ENCODE measurements around the gene STC2.

Gene STC2

DNA sequence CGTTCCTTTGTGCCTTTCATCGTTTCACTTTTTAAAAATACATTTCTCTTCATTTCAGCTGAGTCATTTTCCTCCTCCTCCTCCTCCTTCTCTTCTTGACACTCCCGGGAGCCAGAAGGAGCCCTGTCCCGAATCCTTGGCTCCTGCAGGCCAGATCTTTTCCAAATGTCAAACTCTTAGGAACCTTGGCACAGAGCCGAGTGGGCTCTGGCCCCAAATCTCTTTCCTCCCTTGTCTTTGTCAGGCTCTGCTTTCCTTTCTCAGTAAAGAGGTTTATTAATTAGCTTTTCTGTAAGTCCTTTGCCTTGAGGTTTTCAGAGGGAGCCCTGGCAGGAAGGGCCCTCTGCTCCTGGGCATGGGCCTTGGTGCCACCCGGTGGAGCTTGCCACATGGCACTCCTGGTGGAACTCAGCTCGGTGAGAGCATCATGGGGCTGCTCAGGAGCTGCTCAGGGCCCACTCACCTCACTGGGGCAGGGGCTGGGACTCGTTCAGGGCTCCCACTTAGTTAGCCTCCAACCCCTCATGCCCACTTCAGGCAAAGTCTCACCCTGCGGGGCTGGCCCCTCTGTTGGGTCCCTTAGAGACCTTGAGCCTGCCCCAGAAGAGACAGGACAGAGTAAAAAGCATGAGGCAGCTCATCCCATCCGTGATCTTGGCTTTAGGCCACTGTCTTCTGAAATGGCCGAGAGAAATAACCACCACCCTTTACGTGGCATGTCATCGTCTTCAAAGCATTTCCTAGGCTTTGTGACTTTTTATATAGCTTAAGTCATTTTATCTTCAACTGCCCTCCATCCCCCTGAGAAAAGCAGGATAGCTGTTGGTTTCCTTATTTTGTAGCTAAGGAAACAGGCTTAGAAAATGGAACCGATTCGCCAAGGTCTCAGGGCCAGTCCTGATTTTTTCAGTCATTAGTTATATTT, 17.1 kb downstream of the STC2 start:
- H3K36me3 ChIP-seq (ENCODE audit: control insufficient read depth, insufficient read depth, low read length), result no peaks in the 10 kb centered on the region
- H3K9ac ChIP-seq, result no peak overlapping the region
- no peaks in the 10 kb centered on the region for H3K79me2 ChIP-seq
- H3K4me1 ChIP-seq, result peaks cover 7% of the 10 kb centered on the region
- H2AFZ ChIP-seq, result no peak overlapping the region
- TF ChIP-seq, protein P1, sequence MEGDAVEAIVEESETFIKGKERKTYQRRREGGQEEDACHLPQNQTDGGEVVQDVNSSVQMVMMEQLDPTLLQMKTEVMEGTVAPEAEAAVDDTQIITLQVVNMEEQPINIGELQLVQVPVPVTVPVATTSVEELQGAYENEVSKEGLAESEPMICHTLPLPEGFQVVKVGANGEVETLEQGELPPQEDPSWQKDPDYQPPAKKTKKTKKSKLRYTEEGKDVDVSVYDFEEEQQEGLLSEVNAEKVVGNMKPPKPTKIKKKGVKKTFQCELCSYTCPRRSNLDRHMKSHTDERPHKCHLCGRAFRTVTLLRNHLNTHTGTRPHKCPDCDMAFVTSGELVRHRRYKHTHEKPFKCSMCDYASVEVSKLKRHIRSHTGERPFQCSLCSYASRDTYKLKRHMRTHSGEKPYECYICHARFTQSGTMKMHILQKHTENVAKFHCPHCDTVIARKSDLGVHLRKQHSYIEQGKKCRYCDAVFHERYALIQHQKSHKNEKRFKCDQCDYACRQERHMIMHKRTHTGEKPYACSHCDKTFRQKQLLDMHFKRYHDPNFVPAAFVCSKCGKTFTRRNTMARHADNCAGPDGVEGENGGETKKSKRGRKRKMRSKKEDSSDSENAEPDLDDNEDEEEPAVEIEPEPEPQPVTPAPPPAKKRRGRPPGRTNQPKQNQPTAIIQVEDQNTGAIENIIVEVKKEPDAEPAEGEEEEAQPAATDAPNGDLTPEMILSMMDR (IDR thresholded peaks at IDR 0.05), result no peak
- H3K4me3 ChIP-seq (ENCODE audit: low read depth, low read length), result no peak overlapping the region
- H3K9me3 ChIP-seq (ENCODE audit: control insufficient read depth, low read length), result no peaks in the 10 kb centered on the region
- no peaks in the 10 kb centered on the region for H3K27me3 ChIP-seq (ENCODE audit: control insufficient read depth, insufficient read depth, low read length)
- no peak overlapping the region for H3K27ac ChIP-seq
- no peak overlapping the region for H3K4me2 ChIP-seq (ENCODE audit: low read length)

DNA sequence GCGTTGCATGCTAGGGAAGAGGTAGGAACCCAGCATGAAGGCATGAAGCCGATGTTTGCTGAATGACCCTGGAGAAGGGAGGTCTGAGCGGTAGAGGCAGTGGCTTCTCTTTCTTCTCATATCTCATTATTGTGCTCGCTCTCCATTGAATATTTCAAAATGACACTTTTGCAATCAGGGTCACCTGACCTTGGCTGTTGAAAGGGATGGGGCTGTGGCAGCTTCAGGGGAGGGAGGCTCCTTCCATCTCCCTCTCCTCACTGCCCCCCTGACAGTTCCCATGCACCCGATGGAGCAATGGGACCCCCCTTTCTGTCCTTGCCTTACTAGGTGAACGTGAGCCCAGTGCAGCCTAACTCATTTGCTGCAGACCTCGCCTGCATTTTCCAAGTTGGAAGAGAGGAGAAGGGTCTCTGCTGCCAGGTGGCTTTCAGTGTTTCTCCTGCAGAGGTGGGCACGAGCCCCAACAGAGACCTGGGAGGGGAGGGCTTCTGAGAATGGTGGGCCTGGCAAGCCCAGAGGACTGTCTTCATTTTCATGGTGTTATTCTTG, 17.9 kb downstream of the STC2 start:
- no peaks in the 10 kb centered on the region for H3K36me3 ChIP-seq (ENCODE audit: control insufficient read depth, insufficient read depth, low read length)
- no peak overlapping the region for H3K9ac ChIP-seq
- no peak overlapping the region for H3K4me2 ChIP-seq (ENCODE audit: low read length)
- no peak overlapping the region for H2AFZ ChIP-seq
- no peaks in the 10 kb centered on the region for H3K27me3 ChIP-seq (ENCODE audit: control insufficient read depth, insufficient read depth, low read length)
- TF ChIP-seq, protein P1 (IDR thresholded peaks at IDR 0.05), result no peak
- H3K4me1 ChIP-seq, result no peaks in the 10 kb centered on the region
- H3K9me3 ChIP-seq (ENCODE audit: control insufficient read depth, low read length), result no peaks in the 10 kb centered on the region
- H3K79me2 ChIP-seq, result no peaks in the 10 kb centered on the region
- H3K4me3 ChIP-seq (ENCODE audit: low read depth, low read length), result no peak overlapping the region
- H3K27ac ChIP-seq, result no peak overlapping the region

DNA sequence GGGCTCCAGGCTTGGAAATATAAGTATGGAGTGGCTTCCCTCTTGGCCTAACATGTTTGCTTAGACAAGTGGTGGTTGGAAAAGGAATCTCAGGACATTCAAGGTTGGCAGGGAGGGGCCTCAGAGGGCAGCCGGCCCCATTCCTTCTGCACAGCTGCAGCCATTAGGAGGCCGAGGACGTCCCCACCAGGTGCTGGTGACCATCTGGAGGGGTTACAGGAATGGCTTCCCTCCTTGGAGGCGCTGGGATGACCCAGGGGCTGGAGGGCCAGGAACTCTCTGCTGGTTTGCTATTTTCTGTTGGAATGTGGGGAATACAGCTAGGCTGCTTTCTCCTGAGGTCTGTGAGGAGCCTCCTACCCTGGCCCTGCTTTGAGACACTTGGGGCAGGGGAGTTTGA, 18.5 kb downstream of the STC2 start:
- TF ChIP-seq, protein P1 (IDR thresholded peaks at IDR 0.05), result no peak
- Histone ChIP-seq H3K9ac (no peak overlapping the region), H3K79me2 (no peaks in the 10 kb centered on the region), H3K27ac (no peak overlapping the region), H3K4me3 (ENCODE audit: low read depth, low read length) (no peak overlapping the region), H2AFZ (no peak overlapping the region), H3K4me2 (ENCODE audit: low read length) (no peak overlapping the region), H3K36me3 (ENCODE audit: control insufficient read depth, insufficient read depth, low read length) (no peaks in the 10 kb centered on the region), H3K27me3 (ENCODE audit: control insufficient read depth, insufficient read depth, low read length) (no peaks in the 10 kb centered on the region), H3K4me1 (no peaks in the 10 kb centered on the region), H3K9me3 (ENCODE audit: control insufficient read depth, low read length) (no peaks in the 10 kb centered on the region)

DNA sequence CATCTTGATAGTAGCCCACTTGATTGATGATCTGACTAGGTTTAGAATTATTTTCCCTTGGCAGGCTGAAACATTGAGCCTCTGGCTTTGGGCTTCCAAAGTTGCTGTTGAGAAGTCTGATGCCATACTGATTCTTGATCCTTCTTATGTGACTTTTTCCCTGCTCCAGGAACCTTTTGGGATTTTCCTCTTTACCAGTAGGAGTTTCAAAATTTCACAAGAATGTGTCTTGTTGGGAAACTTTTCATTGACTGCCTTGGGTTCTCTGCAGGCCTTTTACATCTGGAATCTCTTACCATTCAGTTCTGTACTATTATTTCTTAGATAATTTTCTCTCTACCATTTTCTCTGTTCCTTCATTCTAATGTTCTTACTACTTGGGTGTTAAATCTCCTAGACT, 20.0 kb downstream of the STC2 start:
- TF ChIP-seq, protein P1 (IDR thresholded peaks at IDR 0.05), result no peak
- no peak overlapping the region for H3K4me2 ChIP-seq (ENCODE audit: low read length)
- H3K27ac ChIP-seq, result no peak overlapping the region
- no peaks in the 10 kb centered on the region for H3K9me3 ChIP-seq (ENCODE audit: control insufficient read depth, low read length)
- H3K9ac ChIP-seq, result no peak overlapping the region
- H3K79me2 ChIP-seq, result no peaks in the 10 kb centered on the region
- H3K27me3 ChIP-seq (ENCODE audit: control insufficient read depth, insufficient read depth, low read length), result no peaks in the 10 kb centered on the region
- H2AFZ ChIP-seq, result no peak overlapping the region
- H3K36me3 ChIP-seq (ENCODE audit: control insufficient read depth, insufficient read depth, low read length), result no peaks in the 10 kb centered on the region
- no peaks in the 10 kb centered on the region for H3K4me1 ChIP-seq
- H3K4me3 ChIP-seq (ENCODE audit: low read depth, low read length), result no peak overlapping the region

All from parathyroid adenoma (tissue), 2 donors.